Superior temporal gyrus (tissue), 1 donor: Measurements from ENCODE around the gene PM20D1.
A peak's percentile ranks its signal among the peaks of the same experiment; 100 is the strongest.

Source experiments
- DNase-seq: peaks from one replicate; pipeline ENCODE4 v3.0.0-alpha.2; 2016; ENCODE audit errors: extremely low spot score

The PM20D1 gene

GRCh38 chr1:205804605-205805004 lies 45.3 kb downstream of the PM20D1 start:
- no peak for DNase-seq

GRCh38 chr1:205803986-205804385 lies 45.9 kb downstream of the PM20D1 start:
- DNase-seq, result no peak

GRCh38 chr1:205802060-205802459 lies 47.9 kb downstream of the PM20D1 start:
- no peak for DNase-seq

- no peak for DNase-seq
Observed at GRCh38 chr1:205800981-205801703, 48.8 kb downstream of the PM20D1 start.

GRCh38 chr1:205800427-205800826 lies 49.5 kb downstream of the PM20D1 start:
- no peak for DNase-seq

GRCh38 chr1:205798577-205798976 lies 51.4 kb downstream of the PM20D1 start:
- DNase-seq, result no peak

- no peak for DNase-seq
Observed at GRCh38 chr1:205797168-205797567, 52.8 kb downstream of the PM20D1 start.

GRCh38 chr1:205794011-205794730 lies 55.8 kb downstream of the PM20D1 start:
- DNase-seq, result no peak

- no peak for DNase-seq
Observed at GRCh38 chr1:205792961-205793673, 56.8 kb downstream of the PM20D1 start.

- DNase-seq, result no peak
Observed at GRCh38 chr1:205792481-205792881, 57.5 kb downstream of the PM20D1 start.

- DNase-seq, result peak; percentile 90
Observed at GRCh38 chr1:205791568-205792180, 58.3 kb downstream of the PM20D1 start.

- no peak for DNase-seq
Observed at GRCh38 chr1:205787287-205787916, 62.5 kb downstream of the PM20D1 start.

- no peak for DNase-seq
Observed at GRCh38 chr1:205786601-205787000, 63.3 kb downstream of the PM20D1 start.

GRCh38 chr1:205785446-205785845 lies 64.5 kb downstream of the PM20D1 start:
- no peak for DNase-seq

- DNase-seq, result no peak
Observed at GRCh38 chr1:205783904-205784303, 66.0 kb downstream of the PM20D1 start.

- DNase-seq, result peak; percentile 19
Observed at GRCh38 chr1:205783433-205783795, 66.5 kb downstream of the PM20D1 start.

- DNase-seq, result no peak
Observed at GRCh38 chr1:205782627-205783432, 67.1 kb downstream of the PM20D1 start.

- DNase-seq, result no peak
Observed at GRCh38 chr1:205780335-205780734, 69.6 kb downstream of the PM20D1 start.
